PC-3 (cell line): ENCODE measurements around the gene CA10.

Experiments used
- EZH2 ChIP-seq: fragments of 300-600 bp; sonication (generic); IDR thresholded peaks from one replicate; pipeline ENCODE4 v1.6.1; 2017; ENCODE audit warnings: antibody characterized with exemption, mild to moderate bottlenecking, low read length; ENCODE audit not compliant: unreplicated experiment
- EZH2phosphoT487 ChIP-seq: fragments of 300-600 bp; sonication (generic); IDR thresholded peaks from 2 replicates; pipeline ENCODE4 v1.6.1; 2018; ENCODE audit warnings: mild to moderate bottlenecking, antibody characterized with exemption, low read length, borderline replicate concordance

DNA sequence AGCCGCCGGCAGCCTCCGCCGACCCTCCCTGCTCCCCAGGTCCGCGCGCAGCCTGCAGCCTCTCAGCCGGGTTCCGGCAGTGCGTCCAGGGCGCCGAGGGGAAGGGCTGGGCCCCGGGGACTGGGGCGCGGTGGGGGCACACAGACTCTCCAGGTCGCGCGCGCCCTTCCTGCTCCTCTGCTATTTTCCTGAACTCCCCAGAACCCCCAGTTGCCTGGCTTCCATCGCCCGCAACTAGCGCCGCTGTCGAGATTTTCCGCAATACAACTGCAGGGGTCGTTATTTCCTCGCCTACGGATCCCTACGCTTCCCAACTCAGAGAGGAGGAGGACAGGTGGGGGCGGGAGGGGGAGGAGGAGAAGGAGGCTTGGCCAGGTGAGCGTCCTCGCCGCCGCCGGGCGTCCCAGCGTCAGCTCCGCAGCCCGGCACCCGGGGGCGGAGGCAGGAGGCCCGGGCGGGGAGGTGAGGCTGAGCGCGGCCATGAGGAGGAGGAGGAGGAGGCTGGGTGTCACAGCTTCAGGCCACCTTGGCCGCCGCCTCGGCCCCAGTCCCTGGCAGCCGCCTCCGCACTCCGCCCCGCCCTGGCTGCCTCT lies at the start of gene CA10:
- TF ChIP-seq EZH2 (no peak), EZH2phosphoT487 (no peak)
